ENCODE measurements around the gene FMO5. TPM values are rescaled to one million over a fixed set of nuclear protein-coding genes. Genes with fewer than 3 reads are reported as not detected.

FMO5 gene
- total RNA-seq, 4 donors from 2014 or later = 15.5 to 37.8 (median 30.4) TPM

GRCh38 chr1:147267711-147268110 lies 42.6 kb upstream of the FMO5 start:
- DNase-seq (ENCODE audit: low spot score in 2 of 2) = no peak
- no peak overlapping the region for H3K27ac ChIP-seq
- no peaks in the 10 kb centered on the region for H3K4me1 ChIP-seq
- H3K36me3 ChIP-seq = peaks cover 73% of the 10 kb centered on the region
- no peaks in the 10 kb centered on the region for H3K9me3 ChIP-seq
- no peaks in the 10 kb centered on the region for H3K27me3 ChIP-seq
- H3K4me3 ChIP-seq = no peak overlapping the region
- TF ChIP-seq POLR2A (IDR thresholded peaks at IDR 0.05) (no peak), EP300 (IDR thresholded peaks at IDR 0.05) (no peak), POLR2AphosphoS5 (IDR thresholded peaks at IDR 0.05) (no peak)
- TF ChIP-seq, protein P1, sequence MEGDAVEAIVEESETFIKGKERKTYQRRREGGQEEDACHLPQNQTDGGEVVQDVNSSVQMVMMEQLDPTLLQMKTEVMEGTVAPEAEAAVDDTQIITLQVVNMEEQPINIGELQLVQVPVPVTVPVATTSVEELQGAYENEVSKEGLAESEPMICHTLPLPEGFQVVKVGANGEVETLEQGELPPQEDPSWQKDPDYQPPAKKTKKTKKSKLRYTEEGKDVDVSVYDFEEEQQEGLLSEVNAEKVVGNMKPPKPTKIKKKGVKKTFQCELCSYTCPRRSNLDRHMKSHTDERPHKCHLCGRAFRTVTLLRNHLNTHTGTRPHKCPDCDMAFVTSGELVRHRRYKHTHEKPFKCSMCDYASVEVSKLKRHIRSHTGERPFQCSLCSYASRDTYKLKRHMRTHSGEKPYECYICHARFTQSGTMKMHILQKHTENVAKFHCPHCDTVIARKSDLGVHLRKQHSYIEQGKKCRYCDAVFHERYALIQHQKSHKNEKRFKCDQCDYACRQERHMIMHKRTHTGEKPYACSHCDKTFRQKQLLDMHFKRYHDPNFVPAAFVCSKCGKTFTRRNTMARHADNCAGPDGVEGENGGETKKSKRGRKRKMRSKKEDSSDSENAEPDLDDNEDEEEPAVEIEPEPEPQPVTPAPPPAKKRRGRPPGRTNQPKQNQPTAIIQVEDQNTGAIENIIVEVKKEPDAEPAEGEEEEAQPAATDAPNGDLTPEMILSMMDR (IDR thresholded peaks at IDR 0.05) = no peak
- WGBS = 95% methylated on average over 4 of the region's 4 CpGs

- Histone ChIP-seq H3K27ac (no peak overlapping the region), H3K9me3 (no peaks in the 10 kb centered on the region), H3K36me3 (peaks cover 66% of the 10 kb centered on the region), H3K4me1 (no peaks in the 10 kb centered on the region), H3K27me3 (no peaks in the 10 kb centered on the region), H3K4me3 (no peak overlapping the region)
- no peak for TF ChIP-seq POLR2A (IDR thresholded peaks at IDR 0.05)
- TF ChIP-seq POLR2AphosphoS5 (IDR thresholded peaks at IDR 0.05) = no peak
- TF ChIP-seq, protein P1 (IDR thresholded peaks at IDR 0.05) = no peak
- TF ChIP-seq EP300 (IDR thresholded peaks at IDR 0.05) = no peak
- WGBS = 87% methylated on average over 5 of the region's 5 CpGs
- DNase-seq (ENCODE audit: low spot score in 2 of 2) = no peak
Observed at GRCh38 chr1:147266381-147266780, 41.2 kb upstream of the FMO5 start.

- Histone ChIP-seq H3K4me3 (no peak overlapping the region), H3K27me3 (no peaks in the 10 kb centered on the region), H3K4me1 (no peaks in the 10 kb centered on the region), H3K9me3 (no peaks in the 10 kb centered on the region), H3K36me3 (peaks cover 69% of the 10 kb centered on the region), H3K27ac (no peak overlapping the region)
- DNase-seq (ENCODE audit: low spot score in 2 of 2) = no peak
- WGBS = 86% methylated on average over 3 of the region's 3 CpGs
- TF ChIP-seq, protein P1 (IDR thresholded peaks at IDR 0.05) = no peak
- TF ChIP-seq POLR2AphosphoS5 (IDR thresholded peaks at IDR 0.05) = no peak
- TF ChIP-seq EP300 (IDR thresholded peaks at IDR 0.05) = no peak
Observed at GRCh38 chr1:147264158-147264768, 39.1 kb upstream of the FMO5 start.

GRCh38 chr1:147260956-147261355 lies 35.8 kb upstream of the FMO5 start:
- Histone ChIP-seq H3K27me3 (no peaks in the 10 kb centered on the region), H3K9me3 (no peaks in the 10 kb centered on the region), H3K4me3 (no peak overlapping the region), H3K36me3 (peaks cover 52% of the 10 kb centered on the region), H3K4me1 (no peaks in the 10 kb centered on the region), H3K27ac (no peak overlapping the region)
- no peak for TF ChIP-seq POLR2AphosphoS5 (IDR thresholded peaks at IDR 0.05)
- no peak for TF ChIP-seq POLR2A (IDR thresholded peaks at IDR 0.05)
- TF ChIP-seq, protein P1 (IDR thresholded peaks at IDR 0.05) = no peak
- TF ChIP-seq EP300 (IDR thresholded peaks at IDR 0.05) = no peak
- no peak for DNase-seq (ENCODE audit: low spot score in 2 of 2)
- WGBS = 94% methylated on average over 4 of the region's 4 CpGs

- TF ChIP-seq POLR2A (IDR thresholded peaks at IDR 0.05) (no peak), POLR2AphosphoS5 (IDR thresholded peaks at IDR 0.05) (no peak), EP300 (IDR thresholded peaks at IDR 0.05) (no peak)
- TF ChIP-seq, protein P1 (IDR thresholded peaks at IDR 0.05) = no peak
- Histone ChIP-seq H3K27ac (no peak overlapping the region), H3K27me3 (no peaks in the 10 kb centered on the region)
Observed at GRCh38 chr1:147252540-147252939, 27.4 kb upstream of the FMO5 start.

More at GRCh38 chr1:147252540-147252939, 27.4 kb upstream of the FMO5 start:
- H3K4me3 ChIP-seq = no peak overlapping the region
- WGBS = 86% methylated on average over 9 of the region's 9 CpGs
- DNase-seq (ENCODE audit: low spot score in 2 of 2) = no peak
- H3K36me3 ChIP-seq = peaks cover 5% of the 10 kb centered on the region
- H3K4me1 ChIP-seq = peaks cover 3% of the 10 kb centered on the region
- H3K9me3 ChIP-seq = no peaks in the 10 kb centered on the region
